Head of caudate nucleus (tissue), 42 donors: ENCODE measurements around the gene NOVA2.

Source experiments
- DNase-seq, 42 donors: peaks; one replicate each; pipeline versions ENCODE4 v3.0.0 to v3.0.0-alpha.2; 2020 to 2021; ENCODE audit warnings: mixed read lengths in 7 of 42
- intact Hi-C: fragments of 100-400 bp; cut with DNase I; formaldehyde crosslinking; loops from one replicate; pipeline ENCODE4 v1.15.0; 2022

The NOVA2 gene

GRCh38 chr19:45940515-45940805 lies 33.2 kb downstream of the NOVA2 start:
- DNase-seq, result no peak

GRCh38 chr19:45939792-45940514 lies 33.7 kb downstream of the NOVA2 start:
- DNase-seq, result no peak
- intact Hi-C loops, result no loop called here

More at GRCh38 chr19:45940515-45940805, 33.2 kb downstream of the NOVA2 start:
- intact Hi-C loops, result no loop called here

GRCh38 chr19:45938733-45939319 lies 34.8 kb downstream of the NOVA2 start:
- intact Hi-C loops, result no loop called here
- DNase-seq, result no peak

GRCh38 chr19:45935267-45935666 lies 38.4 kb downstream of the NOVA2 start:
- peak in 2 of 42 donors; percentile 27 to 54 for DNase-seq
- intact Hi-C loops, result no loop called here

- no peak for DNase-seq
- intact Hi-C loops, result no loop called here
These were observed 39.0 kb downstream of the NOVA2 start for GRCh38 chr19:45934551-45935230.

GRCh38 chr19:45933759-45934158 lies 39.9 kb downstream of the NOVA2 start:
- intact Hi-C loops, result no loop called here
- DNase-seq, result no peak

GRCh38 chr19:45931055-45931454 lies 42.6 kb downstream of the NOVA2 start:
- intact Hi-C loops, result no loop called here

GRCh38 chr19:45929247-45929646 lies 44.4 kb downstream of the NOVA2 start:
- intact Hi-C loops, result no loop called here
- DNase-seq, result no peak

More at GRCh38 chr19:45931055-45931454, 42.6 kb downstream of the NOVA2 start:
- DNase-seq, result no peak

GRCh38 chr19:45927565-45928261 lies 46.0 kb downstream of the NOVA2 start:
- intact Hi-C loops, result no loop called here
- peak; percentile 84 to 97 (median 92) for DNase-seq

GRCh38 chr19:45924891-45925447 lies 48.7 kb downstream of the NOVA2 start:
- no peak for DNase-seq
- intact Hi-C loops, result no loop called here

GRCh38 chr19:45922281-45922680 lies 51.4 kb downstream of the NOVA2 start:
- DNase-seq, result no peak
- intact Hi-C loops, result no loop called here

- intact Hi-C loops, result no loop called here
- peak in 2 of 42 donors; percentile 17 to 48 for DNase-seq
These were observed 53.2 kb downstream of the NOVA2 start for GRCh38 chr19:45920458-45920857.

GRCh38 chr19:45919678-45920077 lies 54.0 kb downstream of the NOVA2 start:
- intact Hi-C loops, result no loop called here
- peak in 41 of 42 donors; percentile 25 to 87 (median 68) for DNase-seq

GRCh38 chr19:45918721-45919120 lies 54.9 kb downstream of the NOVA2 start:
- intact Hi-C loops, result no loop called here
- DNase-seq, result no peak

GRCh38 chr19:45917421-45918091 lies 56.1 kb downstream of the NOVA2 start:
- intact Hi-C loops, result no loop called here

GRCh38 chr19:45913874-45914830 lies 59.5 kb downstream of the NOVA2 start, which contains the start of gene NANOS2:
Gene NANOS2 (minus strand): TSS chr19:45914778. CDS start chr19:45914693, 85 bp downstream.
- intact Hi-C loops, result loop anchor here (2.0 kb wide), 1 partner anchor 99 kb away; no protein-coding TSS in a partner anchor
- peak in 11 of 42 donors; percentile 14 to 72 (median 42) for DNase-seq

More at GRCh38 chr19:45917421-45918091, 56.1 kb downstream of the NOVA2 start:
- peak in 10 of 42 donors; percentile 21 to 69 (median 39) for DNase-seq

- no peak for DNase-seq
- intact Hi-C loops, result no loop called here
These were observed 62.4 kb downstream of the NOVA2 start for GRCh38 chr19:45911291-45911690.

GRCh38 chr19:45908956-45909355 lies 64.7 kb downstream of the NOVA2 start:
- intact Hi-C loops, result no loop called here
- peak in 1 of 42 donors; percentile 37 for DNase-seq
